GM23248 (cell line): ENCODE data around the gene CADPS2. TPM values are rescaled to one million over a fixed set of nuclear protein-coding genes. Genes with fewer than 3 reads are reported as not detected.
"Not testable (repeated sequence)": the region's sequence is repeated elsewhere in the genome, so short reads cannot be mapped to it uniquely, and the experiment has no call there.

Experiments
- DNase-seq: peaks from one replicate; pipeline ENCODE4 v3.0.0-alpha.2; 2015
- H2AFZ ChIP-seq: fragments of 200-600 bp; sonication (generic); 2 replicates; pipeline ENCODE4 v1.6.1; 2016; ENCODE audit warnings: antibody characterized with exemption
- H3F3A ChIP-seq: fragments of 200-600 bp; sonication (generic); 2 replicates; pipeline ENCODE4 v1.6.1; 2016; ENCODE audit warnings: mild to moderate bottlenecking, antibody characterized with exemption, mixed run types; ENCODE audit not compliant: insufficient read depth
- H3K27ac ChIP-seq: fragments of 200-600 bp; sonication (generic); 2 replicates; pipeline ENCODE4 v1.5.1; 2016; ENCODE audit warnings: mild to moderate bottlenecking
- H3K27me3 ChIP-seq: fragments of 200-600 bp; sonication (generic); replicated peaks from 2 replicates; pipeline ENCODE4 v1.6.1; 2016; ENCODE audit warnings: mild to moderate bottlenecking; ENCODE audit not compliant: insufficient read depth
- H3K36me3 ChIP-seq: fragments of 200-600 bp; sonication (generic); 2 replicates; pipeline ENCODE4 v1.6.1; 2016; ENCODE audit warnings: low read depth, mild to moderate bottlenecking
- H3K4me1 ChIP-seq: fragments of 200-600 bp; sonication (generic); 2 replicates; pipeline ENCODE4 v1.6.1; 2016; ENCODE audit warnings: mild to moderate bottlenecking; ENCODE audit not compliant: insufficient read depth
- H3K4me2 ChIP-seq: fragments of 200-600 bp; sonication (generic); one replicate; pipeline ENCODE4 v1.6.1; 2016; ENCODE audit warnings: mild to moderate bottlenecking; ENCODE audit not compliant: unreplicated experiment
- H3K4me3 ChIP-seq: fragments of 200-600 bp; sonication (generic); 2 replicates; pipeline ENCODE4 v1.5.1; 2016; ENCODE audit warnings: mild to moderate bottlenecking
- H3K79me2 ChIP-seq: fragments of 200-600 bp; sonication (generic); 2 replicates; pipeline ENCODE4 v1.6.1; 2016; ENCODE audit warnings: mild to moderate bottlenecking; ENCODE audit not compliant: insufficient read depth
- H3K9ac ChIP-seq: fragments of 200-600 bp; sonication (generic); 2 replicates; pipeline ENCODE4 v1.6.1; 2016; ENCODE audit warnings: mild to moderate bottlenecking
- H3K9me2 ChIP-seq: fragments of 200-600 bp; sonication (generic); 2 replicates; pipeline ENCODE4 v1.6.1; 2016; ENCODE audit warnings: mixed run types, mild to moderate bottlenecking, moderate library complexity; ENCODE audit not compliant: insufficient read depth
- H3K9me3 ChIP-seq: fragments of 200-600 bp; sonication (generic); one replicate; pipeline ENCODE4 v1.6.1; 2017; ENCODE audit warnings: low read depth
- H4K20me1 ChIP-seq: fragments of 200-600 bp; sonication (generic); 2 replicates; pipeline ENCODE4 v1.6.0; 2016; ENCODE audit not compliant: insufficient read depth
- EZH2 ChIP-seq: fragments of 200-600 bp; sonication (generic); IDR thresholded peaks from 2 replicates; pipeline ENCODE4 v1.6.1; 2018; ENCODE audit warnings: antibody characterized with exemption, mild to moderate bottlenecking; ENCODE audit not compliant: insufficient read depth, poor library complexity, severe bottlenecking
- EZH2phosphoT487 ChIP-seq: fragments of 200-600 bp; sonication (generic); IDR thresholded peaks from 2 replicates; pipeline ENCODE4 v1.6.1; 2018; ENCODE audit warnings: antibody characterized with exemption, moderate library complexity, mild to moderate bottlenecking, low read depth; ENCODE audit not compliant: insufficient read depth
- WGBS, 2 experiments: methylation state at CpG; one replicate each; pipeline ENCODE4 v1.1.6; 2015 to 2017; ENCODE audit warnings: low lambda C conversion rate in 2 of 2, low coverage in 1 of 2; ENCODE audit errors: missing lambda C conversion rate in 2 of 2; 5-methylcytosine and 5-hydroxymethylcytosine counted together
- in situ Hi-C: fragments of 300-500 bp; cut with MboI; formaldehyde crosslinking; loops from 2 replicates; pipeline ENCODE4 v1.15.0; 2020
- polyA plus RNA-seq: library from polyadenylated mRNA; unstranded; fragments of >200 nt; fragmentation: Nextera tagmentation; extraction: Ambion mirVana; gene quantifications from 2 replicates; pipeline ENCODE4 v1.2.1, GENCODE V29; 2016
- total RNA-seq: library from RNA; depleted of rRNA; stranded (reverse); fragments of >200 nt; shearing (Covaris generic); gene quantifications from 2 replicates; pipeline ENCODE4 v1.2.3, GENCODE V29; 2014

Gene CADPS2
- total and polyA plus RNA-seq, 2 experiments from 2014 or later, result 0.06 to 0.43 TPM

DNA sequence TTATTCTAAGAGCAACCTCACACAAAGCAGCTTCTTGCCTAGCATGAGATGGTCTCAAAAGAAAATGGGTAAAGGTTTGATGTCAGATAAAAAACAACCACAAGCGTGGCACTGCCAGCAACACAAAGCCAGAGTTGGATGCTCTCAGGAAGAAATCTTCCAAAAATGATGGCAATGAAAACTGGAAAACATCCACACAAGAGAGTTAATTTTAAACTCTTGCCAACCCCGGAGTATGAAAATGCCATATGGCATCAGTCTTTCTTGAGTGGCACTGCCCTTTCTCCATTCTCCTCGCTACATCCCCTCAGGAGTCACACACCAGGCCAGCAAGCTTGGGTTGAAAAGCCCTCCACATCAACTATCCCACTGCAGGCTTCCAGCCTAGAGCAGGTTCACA is 41.0 kb downstream of the CADPS2 start:
- in situ Hi-C loops, result no loop called here
- H3K27ac ChIP-seq, result no peak overlapping the region
- no peak overlapping the region for H2AFZ ChIP-seq
- H3K36me3 ChIP-seq, result no peaks in the 10 kb centered on the region
- no peak for DNase-seq
- H3K4me1 ChIP-seq, result no peaks in the 10 kb centered on the region
- H3K4me2 ChIP-seq, result no peak overlapping the region
- H3K9me2 ChIP-seq, result no peaks in the 10 kb centered on the region
- H3F3A ChIP-seq, result no peaks in the 10 kb centered on the region
- H3K4me3 ChIP-seq, result no peak overlapping the region
- no peaks in the 10 kb centered on the region for H3K27me3 ChIP-seq
- no peaks in the 10 kb centered on the region for H4K20me1 ChIP-seq
- TF ChIP-seq EZH2phosphoT487 (no peak), EZH2 (no peak)
- H3K9ac ChIP-seq, result no peak overlapping the region
- no peaks in the 10 kb centered on the region for H3K79me2 ChIP-seq
- no peaks in the 10 kb centered on the region for H3K9me3 ChIP-seq
- 34% methylated on average over 3 of the region's 3 CpGs for WGBS, 2 experiments

DNA sequence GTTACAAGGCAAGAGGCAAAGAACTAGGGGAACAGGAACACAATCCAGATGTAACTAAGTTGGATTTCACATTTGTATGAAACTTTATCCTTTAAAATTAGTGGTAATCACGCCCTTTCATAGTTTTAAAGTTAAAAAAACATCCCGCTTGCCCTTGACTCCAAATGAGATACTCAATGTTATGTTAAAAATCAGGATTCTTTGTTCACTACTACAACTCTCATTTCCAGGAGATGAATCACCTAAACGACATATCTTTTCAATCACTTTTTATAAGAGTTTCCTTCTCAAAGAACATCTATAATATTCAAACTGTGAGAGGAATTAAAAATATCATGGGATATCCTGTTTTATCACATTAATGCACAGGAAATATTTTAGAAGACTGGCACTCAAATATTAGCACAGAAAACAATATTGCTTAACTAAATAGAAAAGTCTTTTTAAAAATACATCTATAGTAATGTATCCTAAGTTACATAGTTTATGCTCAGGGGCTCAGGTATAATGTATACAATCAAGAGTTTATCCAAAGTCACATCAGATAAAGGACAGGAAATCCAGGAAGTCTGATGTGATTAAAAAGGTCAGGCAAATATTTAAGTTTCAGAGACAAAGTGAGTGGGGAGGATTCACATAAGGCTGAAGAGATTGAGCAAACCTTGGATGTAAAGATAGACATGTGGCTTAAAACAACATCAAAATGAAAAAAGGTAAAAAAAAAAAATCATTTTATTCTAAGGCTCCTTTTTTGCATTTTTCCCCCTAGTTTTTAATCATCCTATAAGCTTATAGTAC is 41.9 kb downstream of the CADPS2 start:
- no peaks in the 10 kb centered on the region for H3K4me1 ChIP-seq
- H3K9me3 ChIP-seq, result no peaks in the 10 kb centered on the region
- H3K79me2 ChIP-seq, result no peaks in the 10 kb centered on the region
- no peak overlapping the region for H3K4me2 ChIP-seq
- no peak overlapping the region for H3K27ac ChIP-seq
- no peaks in the 10 kb centered on the region for H4K20me1 ChIP-seq
- in situ Hi-C loops, result no loop called here
- no peak for TF ChIP-seq EZH2
- TF ChIP-seq EZH2phosphoT487, result no peak
- no peaks in the 10 kb centered on the region for H3F3A ChIP-seq
- H3K9ac ChIP-seq, result no peak overlapping the region
- H2AFZ ChIP-seq, result no peak overlapping the region
- DNase-seq, result no peak
- H3K27me3 ChIP-seq, result no peaks in the 10 kb centered on the region
- no peak overlapping the region for H3K4me3 ChIP-seq
- no peaks in the 10 kb centered on the region for H3K36me3 ChIP-seq
- H3K9me2 ChIP-seq, result no peaks in the 10 kb centered on the region
- 35 to 39% methylated on average over 3 of the region's 3 CpGs for WGBS, 2 experiments

DNA sequence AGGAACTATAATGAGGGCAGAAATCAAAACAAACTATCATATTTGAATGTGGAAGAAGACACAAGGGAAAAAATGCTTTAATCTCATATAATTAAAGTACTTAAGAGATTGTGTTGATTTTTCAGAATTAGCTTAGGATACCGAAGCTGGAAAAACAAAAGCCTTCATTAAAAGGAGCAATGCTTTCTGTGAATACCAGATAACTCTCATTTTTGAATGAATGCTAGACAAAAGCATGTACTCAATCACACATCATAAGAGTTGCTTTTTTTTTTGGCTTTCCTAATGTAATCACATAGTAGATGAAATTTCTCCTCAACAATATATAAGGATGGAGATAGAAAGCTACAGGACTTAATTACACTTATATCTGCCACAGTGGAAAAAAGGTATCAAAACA is 43.3 kb downstream of the CADPS2 start:
- no peaks in the 10 kb centered on the region for H3K79me2 ChIP-seq
- no peaks in the 10 kb centered on the region for H3K9me3 ChIP-seq
- no peaks in the 10 kb centered on the region for H3F3A ChIP-seq
- in situ Hi-C loops, result no loop called here
- no peaks in the 10 kb centered on the region for H3K27me3 ChIP-seq
- DNase-seq, result no peak
- H3K36me3 ChIP-seq, result no peaks in the 10 kb centered on the region
- no peaks in the 10 kb centered on the region for H3K9me2 ChIP-seq
- H3K4me1 ChIP-seq, result no peaks in the 10 kb centered on the region
- 27 to 29% methylated on average over 1 of the region's 1 CpG for WGBS, 2 experiments
- no peak overlapping the region for H3K27ac ChIP-seq
- TF ChIP-seq EZH2phosphoT487 (no peak), EZH2 (no peak)
- H3K9ac ChIP-seq, result no peak overlapping the region
- H4K20me1 ChIP-seq, result no peaks in the 10 kb centered on the region
- H3K4me2 ChIP-seq, result no peak overlapping the region
- no peak overlapping the region for H3K4me3 ChIP-seq
- no peak overlapping the region for H2AFZ ChIP-seq

DNA sequence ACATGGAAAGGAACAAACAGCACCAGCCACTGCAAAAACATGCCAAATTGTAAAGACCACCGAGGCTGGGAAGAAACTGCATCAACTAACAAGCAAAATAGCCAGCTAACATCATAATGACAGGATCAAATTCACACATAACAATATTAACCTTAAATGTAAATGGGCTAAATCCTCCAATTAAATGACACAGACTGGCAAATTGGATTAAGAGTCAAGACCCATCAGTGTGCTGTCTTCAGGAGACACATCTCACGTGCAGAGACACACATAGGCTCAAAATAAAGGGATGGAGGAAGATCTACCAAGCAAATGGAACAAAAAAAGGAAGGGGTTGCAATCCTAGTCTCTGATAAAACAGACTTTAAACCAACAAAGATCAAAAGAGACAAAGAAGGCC is 50.0 kb downstream of the CADPS2 start:
- WGBS, 2 experiments, result 9 to 19% methylated on average over 2 of the region's 2 CpGs
- H2AFZ ChIP-seq, H3K27me3 ChIP-seq, H3K27ac ChIP-seq, H3K79me2 ChIP-seq, in situ Hi-C loops, H3K4me3 ChIP-seq, H3K36me3 ChIP-seq, H3K9me2 ChIP-seq, H4K20me1 ChIP-seq, H3K9ac ChIP-seq, H3K9me3 ChIP-seq, H3K4me2 ChIP-seq, H3K4me1 ChIP-seq, H3F3A ChIP-seq, DNase-seq: not testable (repeated sequence)

DNA sequence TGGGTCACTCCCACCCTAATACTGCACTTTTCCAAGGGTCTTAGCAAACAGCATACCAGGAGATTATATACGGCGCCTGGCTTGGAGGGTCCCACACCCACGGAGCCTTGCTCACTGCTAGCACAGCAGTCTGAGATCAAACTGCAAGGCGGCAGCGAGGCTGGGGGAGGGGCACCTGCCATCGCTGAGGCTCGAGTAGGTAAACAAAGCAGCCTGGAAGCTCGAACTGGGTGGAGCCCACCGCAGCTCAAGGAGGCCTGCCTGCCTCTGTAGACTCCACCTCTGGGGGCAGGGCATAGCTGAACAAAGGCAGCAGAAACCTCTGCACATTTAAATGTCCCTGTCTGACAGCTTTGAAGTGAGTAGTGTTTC is 51.7 kb downstream of the CADPS2 start:
- H3K27ac ChIP-seq, H3K79me2 ChIP-seq, H3K27me3 ChIP-seq, H4K20me1 ChIP-seq, H3K4me3 ChIP-seq, H3K36me3 ChIP-seq, in situ Hi-C loops, H3K4me1 ChIP-seq, H3K9ac ChIP-seq, H3F3A ChIP-seq, H3K9me2 ChIP-seq, H3K4me2 ChIP-seq, H2AFZ ChIP-seq, DNase-seq, H3K9me3 ChIP-seq: not testable (repeated sequence)
- 46 to 48% methylated on average over 9 of the region's 9 CpGs for WGBS, 2 experiments
